GM12878 (cell line): Measurements from ENCODE around the gene MLXIP. TPM values are rescaled to one million over a fixed set of nuclear protein-coding genes. Genes with fewer than 3 reads are reported as not detected.

ENCODE experiments used
- BCL11A ChIP-seq: IDR thresholded peaks from 2 replicates; pipeline ENCODE4 v1.6.1; 2011; ENCODE audit warnings: low read depth, low read length
- BHLHE40 ChIP-seq, 2 experiments: fragments of 450-650 bp in 1 of 2; IDR thresholded peaks; 2 replicates each; pipeline ENCODE4 v1.6.1; 2011 to 2017; ENCODE audit warnings: low read depth in 2 of 2, borderline replicate concordance in 1 of 2, improper control_type of control experiment in 1 of 2, low read length in 1 of 2, mild to moderate bottlenecking in 1 of 2
- CREM ChIP-seq: IDR thresholded peaks from 2 replicates; pipeline ENCODE4 v1.6.1; 2014; ENCODE audit warnings: antibody characterized with exemption, low read depth
- ETV6 ChIP-seq, 2 experiments: fragments of 450-650 bp in 1 of 2; IDR thresholded peaks in 1 of 2; conservative IDR thresholded peaks in 1 of 2; 2 replicates each; pipeline ENCODE4 v1.6.1; 2014; ENCODE audit warnings: antibody characterized with exemption in 1 of 2, borderline replicate concordance in 1 of 2, low read depth in 1 of 2, mild to moderate bottlenecking in 1 of 2, moderate library complexity in 1 of 2
- JUNB ChIP-seq: IDR thresholded peaks from 2 replicates; pipeline ENCODE4 v1.6.1; 2016; ENCODE audit warnings: antibody characterized with exemption, mild to moderate bottlenecking
- NR2C1 ChIP-seq: fragments of 450-650 bp; IDR thresholded peaks from 2 replicates; pipeline ENCODE4 v1.6.1; 2017; ENCODE audit warnings: antibody characterized with exemption, mild to moderate bottlenecking, moderate library complexity
- RB1 ChIP-seq: fragments of 450-650 bp; formaldehyde crosslinking; IDR thresholded peaks from 2 replicates; pipeline ENCODE4 v1.6.1; 2017; ENCODE audit warnings: mild to moderate bottlenecking, borderline replicate concordance
- RFX5 ChIP-seq: IDR thresholded peaks from 2 replicates; pipeline ENCODE4 v1.6.1; 2011; ENCODE audit warnings: low read depth, low read length, improper control_type of control experiment
- SMARCA5 ChIP-seq: fragments of 450-650 bp; IDR thresholded peaks from 2 replicates; pipeline ENCODE4 v1.6.1; 2017; ENCODE audit warnings: mild to moderate bottlenecking
- TCF7 ChIP-seq: IDR thresholded peaks from 2 replicates; pipeline ENCODE4 v1.6.1; 2014; ENCODE audit warnings: antibody characterized with exemption, borderline replicate concordance
- polyA plus RNA-seq, 11 experiments: library from polyadenylated mRNA; depleted of rRNA in 4 of 11; unstranded in 6 of 11; stranded (reverse) in 5 of 11; fragments of >200 nt; fragmentation: Nextera tagmentation in 4 of 11; fragmentation: Illumina TruSeq in 1 of 11; extraction: Ambion mirVana in 4 of 11; extraction: Trizol in 1 of 11; gene quantifications; 1 replicate in 1 of 11; 2 replicates in 10 of 11; pipeline versions ENCODE4 v1.2.1 to v1.2.3, GENCODE V29; 2011 to 2016; ENCODE audit warnings: inconsistent platforms in 2 of 11, missing spikeins in 2 of 11, low read depth in 1 of 11
- total RNA-seq, 4 experiments: library from RNA; depleted of rRNA in 3 of 4; stranded (reverse); fragments of >200 nt in 3 of 4; fragmentation: Illumina TruSeq in 1 of 4; extraction: Trizol in 1 of 4; gene quantifications; 2 replicates each; pipeline versions ENCODE4 v1.2.1 to v1.2.3, GENCODE V29; 2013 to 2021
- TF ChIP-seq, protein P1 (sequence below): fragments of 450-650 bp; IDR thresholded peaks from 2 replicates; pipeline ENCODE4 v1.6.1; 2017; ENCODE audit warnings: low read depth, mild to moderate bottlenecking, moderate library complexity
- TF ChIP-seq, protein P2 (sequence below): fragments of 450-650 bp; IDR thresholded peaks from 2 replicates; pipeline ENCODE4 v1.6.1; 2017; ENCODE audit warnings: mild to moderate bottlenecking
- TF ChIP-seq, protein P3 (sequence below): IDR thresholded peaks from 2 replicates; pipeline ENCODE4 v1.6.1; 2012; ENCODE audit warnings: low read length, inconsistent platforms
- TF ChIP-seq, protein P4 (sequence below): fragments of 450-650 bp; IDR thresholded peaks from 2 replicates; pipeline ENCODE4 v1.6.1; 2018; ENCODE audit warnings: borderline replicate concordance, mild to moderate bottlenecking; ENCODE audit not compliant: partially characterized antibody
- TF ChIP-seq, protein P5 (sequence below): fragments of 450-650 bp; IDR thresholded peaks from 2 replicates; pipeline ENCODE4 v1.6.1; 2017; ENCODE audit warnings: mild to moderate bottlenecking, low read depth, inconsistent platforms; ENCODE audit not compliant: poor library complexity, severe bottlenecking
- TF ChIP-seq, protein P6 (sequence below): IDR thresholded peaks from 2 replicates; pipeline ENCODE4 v1.6.1; 2012; ENCODE audit warnings: low read depth, low read length, improper control_type of control experiment

The MLXIP gene
- total and polyA plus RNA-seq, 10 of the 15 experiments (the other 5 are each of a cell fraction or from before 2014, with no cell fraction given): 1.1 to 23.7 (median 7.0) TPM

DNA sequence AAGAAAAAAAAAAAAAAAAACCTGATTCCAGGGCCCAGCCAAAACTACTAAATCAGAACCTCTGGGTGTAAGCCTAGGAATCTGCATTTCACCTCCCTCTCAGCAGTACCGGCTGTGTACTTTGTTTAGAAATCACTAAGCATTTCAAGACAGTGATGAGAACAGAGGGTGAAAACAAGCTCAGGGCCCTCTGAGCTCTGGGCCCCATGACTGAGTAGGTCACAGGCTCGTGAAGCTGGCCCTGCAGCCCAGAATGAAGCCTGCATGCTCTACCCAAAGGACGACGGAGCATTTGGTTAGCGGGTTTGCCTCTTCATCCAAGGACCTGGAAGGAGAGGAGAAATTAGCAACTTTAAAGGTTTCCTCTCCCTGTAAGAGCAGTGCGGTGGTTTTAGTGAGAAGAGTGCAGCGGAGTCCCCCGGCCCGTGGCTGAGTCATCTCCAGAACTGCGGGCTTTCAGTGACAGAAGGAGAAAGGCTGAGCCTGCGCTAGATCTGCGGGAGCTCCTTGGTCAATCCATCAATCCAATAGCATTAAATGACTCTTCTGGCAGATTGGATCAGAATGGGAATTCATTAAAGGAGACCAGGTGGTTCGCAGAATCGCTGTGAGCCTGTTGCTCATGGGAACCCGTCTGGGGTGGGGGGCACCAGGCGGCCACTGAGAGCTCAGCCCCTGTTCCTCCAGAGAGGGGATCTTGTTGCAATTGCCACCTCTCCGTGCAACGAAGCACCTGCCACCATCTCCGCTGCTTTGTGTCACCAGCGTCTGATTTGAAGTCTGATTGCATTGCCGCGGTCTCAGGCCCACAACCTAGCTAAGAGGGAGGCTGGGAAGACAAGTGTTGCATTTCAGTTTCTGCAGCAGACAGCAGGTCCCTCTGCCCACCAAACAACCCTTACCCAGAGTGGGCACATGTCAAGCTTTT is 88.1 kb downstream of the MLXIP start (continued):
- no peak for TF ChIP-seq NR2C1
- TF ChIP-seq, protein P1, sequence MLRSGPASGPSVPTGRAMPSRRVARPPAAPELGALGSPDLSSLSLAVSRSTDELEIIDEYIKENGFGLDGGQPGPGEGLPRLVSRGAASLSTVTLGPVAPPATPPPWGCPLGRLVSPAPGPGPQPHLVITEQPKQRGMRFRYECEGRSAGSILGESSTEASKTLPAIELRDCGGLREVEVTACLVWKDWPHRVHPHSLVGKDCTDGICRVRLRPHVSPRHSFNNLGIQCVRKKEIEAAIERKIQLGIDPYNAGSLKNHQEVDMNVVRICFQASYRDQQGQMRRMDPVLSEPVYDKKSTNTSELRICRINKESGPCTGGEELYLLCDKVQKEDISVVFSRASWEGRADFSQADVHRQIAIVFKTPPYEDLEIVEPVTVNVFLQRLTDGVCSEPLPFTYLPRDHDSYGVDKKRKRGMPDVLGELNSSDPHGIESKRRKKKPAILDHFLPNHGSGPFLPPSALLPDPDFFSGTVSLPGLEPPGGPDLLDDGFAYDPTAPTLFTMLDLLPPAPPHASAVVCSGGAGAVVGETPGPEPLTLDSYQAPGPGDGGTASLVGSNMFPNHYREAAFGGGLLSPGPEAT: peak; percentile 85
- TF ChIP-seq, protein P2, sequence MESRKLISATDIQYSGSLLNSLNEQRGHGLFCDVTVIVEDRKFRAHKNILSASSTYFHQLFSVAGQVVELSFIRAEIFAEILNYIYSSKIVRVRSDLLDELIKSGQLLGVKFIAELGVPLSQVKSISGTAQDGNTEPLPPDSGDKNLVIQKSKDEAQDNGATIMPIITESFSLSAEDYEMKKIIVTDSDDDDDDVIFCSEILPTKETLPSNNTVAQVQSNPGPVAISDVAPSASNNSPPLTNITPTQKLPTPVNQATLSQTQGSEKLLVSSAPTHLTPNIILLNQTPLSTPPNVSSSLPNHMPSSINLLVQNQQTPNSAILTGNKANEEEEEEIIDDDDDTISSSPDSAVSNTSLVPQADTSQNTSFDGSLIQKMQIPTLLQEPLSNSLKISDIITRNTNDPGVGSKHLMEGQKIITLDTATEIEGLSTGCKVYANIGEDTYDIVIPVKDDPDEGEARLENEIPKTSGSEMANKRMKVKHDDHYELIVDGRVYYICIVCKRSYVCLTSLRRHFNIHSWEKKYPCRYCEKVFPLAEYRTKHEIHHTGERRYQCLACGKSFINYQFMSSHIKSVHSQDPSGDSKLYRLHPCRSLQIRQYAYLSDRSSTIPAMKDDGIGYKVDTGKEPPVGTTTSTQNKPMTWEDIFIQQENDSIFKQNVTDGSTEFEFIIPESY: no peak
- TF ChIP-seq, protein P3, sequence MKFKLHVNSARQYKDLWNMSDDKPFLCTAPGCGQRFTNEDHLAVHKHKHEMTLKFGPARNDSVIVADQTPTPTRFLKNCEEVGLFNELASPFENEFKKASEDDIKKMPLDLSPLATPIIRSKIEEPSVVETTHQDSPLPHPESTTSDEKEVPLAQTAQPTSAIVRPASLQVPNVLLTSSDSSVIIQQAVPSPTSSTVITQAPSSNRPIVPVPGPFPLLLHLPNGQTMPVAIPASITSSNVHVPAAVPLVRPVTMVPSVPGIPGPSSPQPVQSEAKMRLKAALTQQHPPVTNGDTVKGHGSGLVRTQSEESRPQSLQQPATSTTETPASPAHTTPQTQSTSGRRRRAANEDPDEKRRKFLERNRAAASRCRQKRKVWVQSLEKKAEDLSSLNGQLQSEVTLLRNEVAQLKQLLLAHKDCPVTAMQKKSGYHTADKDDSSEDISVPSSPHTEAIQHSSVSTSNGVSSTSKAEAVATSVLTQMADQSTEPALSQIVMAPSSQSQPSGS: peak; percentile 63
- peak; percentile 65 for TF ChIP-seq CREM
- TF ChIP-seq SMARCA5: no peak
- no peak for TF ChIP-seq RFX5
- TF ChIP-seq RB1: no peak
- peak; percentile 92 for TF ChIP-seq JUNB
- TF ChIP-seq, protein P4, sequence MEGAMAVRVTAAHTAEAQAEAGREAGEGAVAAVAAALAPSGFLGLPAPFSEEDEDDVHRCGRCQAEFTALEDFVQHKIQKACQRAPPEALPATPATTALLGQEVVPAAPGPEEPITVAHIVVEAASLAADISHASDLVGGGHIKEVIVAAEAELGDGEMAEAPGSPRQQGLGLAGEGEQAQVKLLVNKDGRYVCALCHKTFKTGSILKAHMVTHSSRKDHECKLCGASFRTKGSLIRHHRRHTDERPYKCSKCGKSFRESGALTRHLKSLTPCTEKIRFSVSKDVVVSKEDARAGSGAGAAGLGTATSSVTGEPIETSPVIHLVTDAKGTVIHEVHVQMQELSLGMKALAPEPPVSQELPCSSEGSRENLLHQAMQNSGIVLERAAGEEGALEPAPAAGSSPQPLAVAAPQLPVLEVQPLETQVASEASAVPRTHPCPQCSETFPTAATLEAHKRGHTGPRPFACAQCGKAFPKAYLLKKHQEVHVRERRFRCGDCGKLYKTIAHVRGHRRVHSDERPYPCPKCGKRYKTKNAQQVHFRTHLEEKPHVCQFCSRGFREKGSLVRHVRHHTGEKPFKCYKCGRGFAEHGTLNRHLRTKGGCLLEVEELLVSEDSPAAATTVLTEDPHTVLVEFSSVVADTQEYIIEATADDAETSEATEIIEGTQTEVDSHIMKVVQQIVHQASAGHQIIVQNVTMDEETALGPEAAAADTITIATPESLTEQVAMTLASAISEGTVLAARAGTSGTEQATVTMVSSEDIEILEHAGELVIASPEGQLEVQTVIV: no peak
- 0 out of 2 replicates have a peak, but pooled peaks have one; percentile 43 for TF ChIP-seq BCL11A
- TF ChIP-seq ETV6 (conservative IDR thresholded peaks at IDR 0.05 in 1 of 2, IDR thresholded peaks at IDR 0.05 in 1 of 2; ENCODE audit: borderline replicate concordance in 1 of 2, low read depth in 1 of 2): peak in 1 of 2 experiments; percentile 55; a peak in 1 of 4 replicates
- TF ChIP-seq TCF7: peak; percentile 22; the same call in 1 of the 2 replicates
- TF ChIP-seq, protein P5, sequence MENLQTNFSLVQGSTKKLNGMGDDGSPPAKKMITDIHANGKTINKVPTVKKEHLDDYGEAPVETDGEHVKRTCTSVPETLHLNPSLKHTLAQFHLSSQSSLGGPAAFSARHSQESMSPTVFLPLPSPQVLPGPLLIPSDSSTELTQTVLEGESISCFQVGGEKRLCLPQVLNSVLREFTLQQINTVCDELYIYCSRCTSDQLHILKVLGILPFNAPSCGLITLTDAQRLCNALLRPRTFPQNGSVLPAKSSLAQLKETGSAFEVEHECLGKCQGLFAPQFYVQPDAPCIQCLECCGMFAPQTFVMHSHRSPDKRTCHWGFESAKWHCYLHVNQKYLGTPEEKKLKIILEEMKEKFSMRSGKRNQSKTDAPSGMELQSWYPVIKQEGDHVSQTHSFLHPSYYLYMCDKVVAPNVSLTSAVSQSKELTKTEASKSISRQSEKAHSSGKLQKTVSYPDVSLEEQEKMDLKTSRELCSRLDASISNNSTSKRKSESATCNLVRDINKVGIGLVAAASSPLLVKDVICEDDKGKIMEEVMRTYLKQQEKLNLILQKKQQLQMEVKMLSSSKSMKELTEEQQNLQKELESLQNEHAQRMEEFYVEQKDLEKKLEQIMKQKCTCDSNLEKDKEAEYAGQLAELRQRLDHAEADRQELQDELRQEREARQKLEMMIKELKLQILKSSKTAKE: peak; percentile 76
- TF ChIP-seq, protein P6, sequence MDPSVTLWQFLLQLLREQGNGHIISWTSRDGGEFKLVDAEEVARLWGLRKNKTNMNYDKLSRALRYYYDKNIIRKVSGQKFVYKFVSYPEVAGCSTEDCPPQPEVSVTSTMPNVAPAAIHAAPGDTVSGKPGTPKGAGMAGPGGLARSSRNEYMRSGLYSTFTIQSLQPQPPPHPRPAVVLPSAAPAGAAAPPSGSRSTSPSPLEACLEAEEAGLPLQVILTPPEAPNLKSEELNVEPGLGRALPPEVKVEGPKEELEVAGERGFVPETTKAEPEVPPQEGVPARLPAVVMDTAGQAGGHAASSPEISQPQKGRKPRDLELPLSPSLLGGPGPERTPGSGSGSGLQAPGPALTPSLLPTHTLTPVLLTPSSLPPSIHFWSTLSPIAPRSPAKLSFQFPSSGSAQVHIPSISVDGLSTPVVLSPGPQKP: no peak
- TF ChIP-seq BHLHE40 (IDR thresholded peaks at IDR 0.05; ENCODE audit: borderline replicate concordance in 1 of 2, low read depth in 2 of 2, low read length in 1 of 2): peak; percentile 76 to 87; a peak in 3 of 4 replicates
